ENCODE results near the gene AMZ2.
"Not testable (repeated sequence)": the region's sequence is repeated elsewhere in the genome, so short reads cannot be mapped to it uniquely, and the experiment has no call there.

The AMZ2 gene

GRCh38 chr17:68220186-68220585 lies 27.7 kb upstream of the AMZ2 start:
- not testable (repeated sequence) for DNase-seq (ENCODE audit: low read depth, low spot score)

- DNase-seq (ENCODE audit: low read depth, low spot score) = not testable (repeated sequence)
These were observed 27.1 kb upstream of the AMZ2 start for GRCh38 chr17:68220786-68221185.

- no peak for DNase-seq (ENCODE audit: low read depth, low spot score)
These were observed 26.1 kb upstream of the AMZ2 start for GRCh38 chr17:68221786-68222185.

- DNase-seq (ENCODE audit: low read depth, low spot score) = no peak
These were observed 25.2 kb upstream of the AMZ2 start for GRCh38 chr17:68222606-68223005.

GRCh38 chr17:68225055-68225454 lies 22.8 kb upstream of the AMZ2 start:
- DNase-seq (ENCODE audit: low read depth, low spot score) = not testable (repeated sequence)

GRCh38 chr17:68228039-68228680 lies 19.7 kb upstream of the AMZ2 start:
- DNase-seq (ENCODE audit: low read depth, low spot score) = not testable (repeated sequence)

- DNase-seq (ENCODE audit: low read depth, low spot score) = no peak
These were observed 18.8 kb upstream of the AMZ2 start for GRCh38 chr17:68228817-68229570.

- no peak for DNase-seq (ENCODE audit: low read depth, low spot score)
These were observed 18.2 kb upstream of the AMZ2 start for GRCh38 chr17:68229619-68230018.

GRCh38 chr17:68231131-68231530 lies 16.7 kb upstream of the AMZ2 start:
- not testable (repeated sequence) for DNase-seq (ENCODE audit: low read depth, low spot score)

- no peak for DNase-seq (ENCODE audit: low read depth, low spot score)
These were observed 16.3 kb upstream of the AMZ2 start for GRCh38 chr17:68231541-68231940.

GRCh38 chr17:68232741-68233140 lies 15.1 kb upstream of the AMZ2 start:
- not testable (repeated sequence) for DNase-seq (ENCODE audit: low read depth, low spot score)

GRCh38 chr17:68234726-68235335 lies 13.0 kb upstream of the AMZ2 start:
- peak; percentile 17 for DNase-seq (ENCODE audit: low read depth, low spot score)

- not testable (repeated sequence) for DNase-seq (ENCODE audit: low read depth, low spot score)
These were observed 12.5 kb upstream of the AMZ2 start for GRCh38 chr17:68235336-68235791.

- DNase-seq (ENCODE audit: low read depth, low spot score) = not testable (repeated sequence)
These were observed 10.3 kb upstream of the AMZ2 start for GRCh38 chr17:68237369-68238163.

GRCh38 chr17:68238164-68238870 lies 9.5 kb upstream of the AMZ2 start:
- no peak for DNase-seq (ENCODE audit: low read depth, low spot score)

GRCh38 chr17:68238871-68239253 lies 9.0 kb upstream of the AMZ2 start:
- no peak for DNase-seq (ENCODE audit: low read depth, low spot score)

GRCh38 chr17:68239632-68240366 lies 8.0 kb upstream of the AMZ2 start:
- DNase-seq (ENCODE audit: low read depth, low spot score) = no peak

- no peak for DNase-seq (ENCODE audit: low read depth, low spot score)
These were observed 1.4 kb upstream of the AMZ2 start for GRCh38 chr17:68246271-68247028.

GRCh38 chr17:68248199-68248825 lies 469 bp downstream of the AMZ2 start:
- peak; percentile 24 for DNase-seq (ENCODE audit: low read depth, low spot score)

All from brain pericyte (primary cell).